Sigmoid colon (tissue), 7 donors: Measurements from ENCODE around the gene LAMB1. TPM values are rescaled to one million over a fixed set of nuclear protein-coding genes. Genes with fewer than 3 reads are reported as not detected.
A peak's percentile ranks its signal among the peaks of the same experiment; 100 is the strongest.

ENCODE experiments used
- DNase-seq: peaks from one replicate; pipeline ENCODE4 v3.0.0-alpha.2; 2019
- H3K27ac ChIP-seq, 4 donors: fragments of 200-600 bp; sonication (generic); one replicate each; pipeline ENCODE4 v1.5.1; 2016 to 2019; ENCODE audit warnings: mild to moderate bottlenecking in 1 of 4
- H3K27me3 ChIP-seq, 3 donors: fragments of 200-600 bp; sonication (generic); one replicate each; pipeline ENCODE4 v1.5.1; 2019; ENCODE audit warnings: mild to moderate bottlenecking in 1 of 3
- H3K36me3 ChIP-seq, 4 donors: fragments of 200-600 bp; sonication (generic); one replicate each; pipeline ENCODE4 v1.5.1; 2016 to 2019
- H3K4me1 ChIP-seq, 4 donors: fragments of 200-600 bp; sonication (generic); one replicate each; pipeline ENCODE4 v1.5.1; 2017 to 2019
- H3K4me3 ChIP-seq, 4 donors: fragments of 200-600 bp; sonication (generic); one replicate each; pipeline ENCODE4 v1.5.1; 2017 to 2019; ENCODE audit warnings: mild to moderate bottlenecking in 2 of 4, moderate library complexity in 1 of 4
- H3K9me3 ChIP-seq, 4 donors: fragments of 200-600 bp in 3 of 4; sonication (generic) in 3 of 4; one replicate each; pipeline versions ENCODE4 v1.5.1 to v1.6.1; 2013 to 2019
- EP300 ChIP-seq, 4 donors: sonication (generic); formaldehyde crosslinking; IDR thresholded peaks; one replicate each; pipeline ENCODE4 v1.6.1; 2017; ENCODE audit warnings: antibody characterized with exemption in 4 of 4
- POLR2A ChIP-seq, 2 donors: fragments of 450-650 bp; IDR thresholded peaks; one replicate each; pipeline ENCODE4 v1.6.1; 2016; ENCODE audit warnings: antibody characterized with exemption in 2 of 2, mild to moderate bottlenecking in 2 of 2, moderate library complexity in 2 of 2
- POLR2AphosphoS5 ChIP-seq, 4 donors: sonication (generic); formaldehyde crosslinking; IDR thresholded peaks; one replicate each; pipeline ENCODE4 v1.6.1; 2017; ENCODE audit warnings: antibody characterized with exemption in 4 of 4
- WGBS, 2 donors: extraction: QIAGEN DNeasy Blood & Tissue Kit; methylation state at CpG; one replicate each; pipeline ENCODE4 v1.1.7; 2013; 5-methylcytosine and 5-hydroxymethylcytosine counted together
- intact Hi-C: fragments of 100-400 bp; cut with DNase I; formaldehyde crosslinking; loops from one replicate; pipeline ENCODE4 v1.15.1; 2023
- polyA plus RNA-seq, 3 donors: library from polyadenylated mRNA; stranded (reverse); fragments of 200-250 nt; gene quantifications; one replicate each; pipeline ENCODE4 v1.2.3, GENCODE V29; 2013
- total RNA-seq, 4 donors: library from RNA; depleted of rRNA; stranded (reverse); fragments of >200 nt; gene quantifications; one replicate each; pipeline ENCODE4 v1.1.0, GENCODE V29; 2016
- TF ChIP-seq, protein P1 (sequence below), 4 experiments: fragments of 450-650 bp in 3 of 4; fragments of 200-600 bp in 1 of 4; IDR thresholded peaks; one replicate each; pipeline ENCODE4 v1.5.1; 2016 to 2019; ENCODE audit warnings: antibody characterized with exemption in 4 of 4, mild to moderate bottlenecking in 3 of 4, moderate library complexity in 2 of 4
- donor health status: healthy with polysubstance abuse.
- donor health status: Bipolar disorder and iron deficiency.
- donor health status: healthy.

LAMB1 gene
- total and polyA plus RNA-seq, 7 donors, result 16.9 to 246 (median 161) TPM

DNA sequence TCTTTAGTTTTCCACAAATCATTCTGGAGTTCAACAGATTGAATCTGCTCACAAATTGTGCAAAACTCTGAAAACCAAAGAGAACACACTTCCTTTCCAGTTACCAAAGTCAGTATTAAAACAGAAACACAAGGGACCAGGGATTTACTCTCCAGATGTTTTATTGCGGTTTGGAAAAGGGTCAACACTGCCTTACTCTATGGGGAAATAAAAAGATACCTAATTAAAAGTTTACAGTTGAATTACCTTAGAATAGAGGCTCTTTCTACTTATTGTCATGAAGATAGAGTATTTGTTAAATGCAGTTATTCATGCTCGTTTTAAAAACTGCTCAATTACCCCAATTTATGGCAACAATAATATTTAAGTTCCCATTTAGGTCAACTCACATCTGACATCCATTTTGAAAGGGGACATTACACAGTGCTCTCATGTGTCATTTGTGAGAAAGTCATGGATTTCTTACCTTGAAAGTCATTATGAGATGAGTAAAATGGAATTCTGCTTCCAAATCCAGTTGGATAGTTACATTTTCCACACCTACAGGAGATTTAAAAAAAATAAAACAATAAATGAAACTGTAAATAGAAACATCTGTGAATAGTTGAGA, 8.4 kb downstream of the LAMB1 start:
- DNase-seq, result no peak
- Histone ChIP-seq H3K27me3 (no peaks in the 10 kb centered on the region), H3K27ac (peak overlapping the region; percentile 63 to 86 (median 68)), H3K4me1 (peaks cover 0 to 62% (median 41%) of the 10 kb centered on the region in 4 donors), H3K36me3 (peaks cover 16 to 62% (median 20%) of the 10 kb centered on the region in 4 donors), H3K9me3 (no peaks in the 10 kb centered on the region), H3K4me3 (no peak overlapping the region)
- intact Hi-C loops, result no loop called here
- 8 to 54% methylated on average over 2 of the region's 2 CpGs for WGBS, 2 donors
- TF ChIP-seq EP300 (IDR thresholded peaks at IDR 0.05) (no peak), POLR2AphosphoS5 (IDR thresholded peaks at IDR 0.05) (no peak), POLR2A (IDR thresholded peaks at IDR 0.05) (no peak)
- TF ChIP-seq, protein P1, sequence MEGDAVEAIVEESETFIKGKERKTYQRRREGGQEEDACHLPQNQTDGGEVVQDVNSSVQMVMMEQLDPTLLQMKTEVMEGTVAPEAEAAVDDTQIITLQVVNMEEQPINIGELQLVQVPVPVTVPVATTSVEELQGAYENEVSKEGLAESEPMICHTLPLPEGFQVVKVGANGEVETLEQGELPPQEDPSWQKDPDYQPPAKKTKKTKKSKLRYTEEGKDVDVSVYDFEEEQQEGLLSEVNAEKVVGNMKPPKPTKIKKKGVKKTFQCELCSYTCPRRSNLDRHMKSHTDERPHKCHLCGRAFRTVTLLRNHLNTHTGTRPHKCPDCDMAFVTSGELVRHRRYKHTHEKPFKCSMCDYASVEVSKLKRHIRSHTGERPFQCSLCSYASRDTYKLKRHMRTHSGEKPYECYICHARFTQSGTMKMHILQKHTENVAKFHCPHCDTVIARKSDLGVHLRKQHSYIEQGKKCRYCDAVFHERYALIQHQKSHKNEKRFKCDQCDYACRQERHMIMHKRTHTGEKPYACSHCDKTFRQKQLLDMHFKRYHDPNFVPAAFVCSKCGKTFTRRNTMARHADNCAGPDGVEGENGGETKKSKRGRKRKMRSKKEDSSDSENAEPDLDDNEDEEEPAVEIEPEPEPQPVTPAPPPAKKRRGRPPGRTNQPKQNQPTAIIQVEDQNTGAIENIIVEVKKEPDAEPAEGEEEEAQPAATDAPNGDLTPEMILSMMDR (IDR thresholded peaks at IDR 0.05), result no peak

- Histone ChIP-seq H3K9me3 (no peaks in the 10 kb centered on the region), H3K4me3 (no peak overlapping the region), H3K27ac (peak overlapping the region; percentile 63 to 86 (median 68)), H3K4me1 (peaks cover 0 to 59% (median 35%) of the 10 kb centered on the region in 4 donors), H3K36me3 (peaks cover 16 to 68% (median 23%) of the 10 kb centered on the region in 4 donors), H3K27me3 (no peaks in the 10 kb centered on the region)
- 8 to 56% methylated on average over 1 of the region's 1 CpG for WGBS, 2 donors
- DNase-seq, result no peak
- TF ChIP-seq, protein P1 (IDR thresholded peaks at IDR 0.05), result no peak
- TF ChIP-seq POLR2AphosphoS5 (IDR thresholded peaks at IDR 0.05) (no peak), POLR2A (IDR thresholded peaks at IDR 0.05) (no peak), EP300 (IDR thresholded peaks at IDR 0.05) (no peak)
- intact Hi-C loops, result no loop called here
Measured at GRCh38 chr7:107993891-107994291, 9.1 kb downstream of the LAMB1 start.

DNA sequence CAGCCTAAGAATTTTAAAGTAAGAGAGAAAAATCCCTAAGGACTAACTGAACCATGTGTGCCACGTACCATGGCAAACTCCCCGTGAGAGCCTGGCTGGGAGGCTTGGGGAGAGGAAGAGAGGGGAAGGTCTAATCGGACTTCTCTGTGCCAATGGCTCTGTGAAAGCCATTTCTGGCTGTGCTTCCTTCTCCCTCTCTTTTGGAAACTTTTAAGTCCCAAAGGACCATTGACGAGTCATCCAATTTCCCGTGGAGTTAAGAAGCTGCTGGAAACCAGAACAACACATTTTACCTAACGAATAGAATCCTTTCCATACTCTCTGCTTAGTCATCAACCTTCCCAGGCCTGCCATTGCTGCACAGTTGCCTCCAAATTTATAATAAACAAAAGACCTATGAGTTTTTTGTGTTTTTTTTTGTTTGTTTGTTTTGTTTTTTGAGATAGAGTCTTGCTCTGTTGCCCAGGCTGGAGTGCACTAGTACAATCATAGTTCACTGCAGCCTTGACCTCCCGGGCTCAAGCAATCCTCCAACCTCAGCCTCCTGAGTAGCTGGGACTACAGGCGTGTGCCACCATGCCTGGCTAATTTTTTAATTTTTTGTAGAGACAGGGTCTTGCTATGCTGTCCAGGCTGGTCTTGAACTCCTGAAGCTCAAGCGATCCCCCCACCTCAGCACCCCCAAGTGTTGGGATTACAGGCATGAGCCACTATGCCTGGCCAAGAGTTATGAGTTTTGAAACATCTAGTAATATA, 13.2 kb downstream of the LAMB1 start:
- Histone ChIP-seq H3K4me1 (peaks cover 0 to 31% (median 12%) of the 10 kb centered on the region in 4 donors), H3K27ac (peak overlapping the region; percentile 23 to 62 (median 52)), H3K9me3 (no peaks in the 10 kb centered on the region), H3K4me3 (no peak overlapping the region), H3K36me3 (peaks cover 16 to 92% (median 37%) of the 10 kb centered on the region in 4 donors), H3K27me3 (no peaks in the 10 kb centered on the region)
- intact Hi-C loops, result no loop called here
- peak in 1 of 4 donors; percentile 10 for TF ChIP-seq POLR2AphosphoS5 (IDR thresholded peaks at IDR 0.05)
- TF ChIP-seq, protein P1 (IDR thresholded peaks at IDR 0.05), result no peak
- 84 to 93% methylated on average over 9 of the region's 9 CpGs for WGBS, 2 donors
- DNase-seq, result no peak

GRCh38 chr7:107982918-107983389, 20.0 kb downstream of the LAMB1 start:
- WGBS, 2 donors, result 46 to 52% methylated on average over 2 of the region's 2 CpGs
- Histone ChIP-seq H3K27me3 (no peaks in the 10 kb centered on the region), H3K9me3 (no peaks in the 10 kb centered on the region), H3K4me1 (peaks cover 0 to 41% (median 36%) of the 10 kb centered on the region in 4 donors), H3K27ac (peak overlapping the region; percentile 66 to 73 (median 69)), H3K4me3 (no peak overlapping the region), H3K36me3 (peaks cover 7 to 76% (median 29%) of the 10 kb centered on the region in 4 donors)
- intact Hi-C loops, result no loop called here
- DNase-seq, result peak; percentile 82
- no peak for TF ChIP-seq POLR2A (IDR thresholded peaks at IDR 0.05)
- peak in 1 of 4 donors; percentile 41 for TF ChIP-seq EP300 (IDR thresholded peaks at IDR 0.05)
- peak; percentile 38 to 84 (median 64) for TF ChIP-seq POLR2AphosphoS5 (IDR thresholded peaks at IDR 0.05)
- TF ChIP-seq, protein P1 (IDR thresholded peaks at IDR 0.05), result peak in 3 of 4 experiments; percentile 25 to 57 (median 38)
